ENCODE measurements around the gene CHP2.
"Not testable (repeated sequence)": the region's sequence is repeated elsewhere in the genome, so short reads cannot be mapped to it uniquely, and the experiment has no call there.

The CHP2 gene

GRCh38 chr16:23754594-23755483 lies at the start of gene CHP2:
TSS of gene CHP2 (plus strand) at chr16:23755026. CDS start at chr16:23755050, 24 bp downstream.
- Histone ChIP-seq H3K9ac (no peak within 1 kb of the TSS), H3K4me3 (no peak within 1 kb of the TSS), H3K9me3 (peaks cover 21% of the 10 kb centered on the region), H3K4me2 (no peak within 1 kb of the TSS), H3K4me1 (no peaks in the 10 kb centered on the region), H3K27ac (no peak within 1 kb of the TSS), H3K27me3 (no peaks in the 10 kb centered on the region), H3K36me3 (no peaks in the 10 kb centered on the region), H4K20me1 (no peaks in the 10 kb centered on the region)
- no peak for TF ChIP-seq Cebpa-rat (IDR thresholded peaks at IDR 0.05)

GRCh38 chr16:23705517-23705902 lies 49.3 kb upstream of the CHP2 start:
- Histone ChIP-seq H3K27me3 (no peaks in the 10 kb centered on the region), H3K9me3 (peaks cover 16% of the 10 kb centered on the region), H3K4me2 (no peak overlapping the region), H3K4me3 (no peak overlapping the region), H4K20me1 (no peaks in the 10 kb centered on the region), H3K9ac (no peak overlapping the region), H3K36me3 (no peaks in the 10 kb centered on the region), H3K27ac (no peak overlapping the region), H3K4me1 (no peaks in the 10 kb centered on the region)
- TF ChIP-seq Cebpa-rat (IDR thresholded peaks at IDR 0.05), result no peak

DNA sequence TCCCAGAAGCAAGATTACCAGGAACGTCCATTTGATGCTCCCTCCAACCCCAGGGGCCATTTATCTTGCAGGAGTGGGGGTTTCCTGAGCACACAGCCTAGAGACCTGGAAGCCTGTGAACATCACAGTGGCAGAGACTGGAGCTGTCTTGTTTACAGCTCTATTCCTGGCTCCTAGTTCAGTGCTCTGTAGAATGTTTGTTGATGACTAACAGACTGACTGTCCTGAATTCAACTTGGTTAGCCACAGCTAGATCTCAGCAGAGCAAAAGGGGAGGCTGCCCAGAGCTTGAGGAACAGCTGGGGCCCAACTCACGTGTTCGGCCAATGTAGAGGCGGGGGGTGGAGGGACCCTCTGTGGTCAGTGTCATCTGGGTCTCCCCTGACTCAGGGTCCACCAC lies 48.4 kb upstream of the CHP2 start:
- TF ChIP-seq Cebpa-rat (IDR thresholded peaks at IDR 0.05), result no peak
- H3K27me3 ChIP-seq, result no peaks in the 10 kb centered on the region
- H3K27ac ChIP-seq, result no peak overlapping the region
- H3K9me3 ChIP-seq, result peaks cover 17% of the 10 kb centered on the region
- no peak overlapping the region for H3K4me3 ChIP-seq
- H3K4me2 ChIP-seq, result no peak overlapping the region
- no peaks in the 10 kb centered on the region for H3K36me3 ChIP-seq
- no peaks in the 10 kb centered on the region for H3K4me1 ChIP-seq
- H3K9ac ChIP-seq, result no peak overlapping the region
- no peaks in the 10 kb centered on the region for H4K20me1 ChIP-seq

- Histone ChIP-seq H3K36me3 (no peaks in the 10 kb centered on the region), H3K9me3 (peaks cover 17% of the 10 kb centered on the region), H3K4me1 (no peaks in the 10 kb centered on the region), H3K9ac (no peak overlapping the region), H3K27me3 (no peaks in the 10 kb centered on the region), H3K4me3 (no peak overlapping the region), H3K4me2 (no peak overlapping the region), H4K20me1 (no peaks in the 10 kb centered on the region), H3K27ac (no peak overlapping the region)
- TF ChIP-seq Cebpa-rat (IDR thresholded peaks at IDR 0.05), result no peak
Observed at GRCh38 chr16:23709536-23709935, 45.3 kb upstream of the CHP2 start.

GRCh38 chr16:23710008-23710407 lies 44.8 kb upstream of the CHP2 start:
- H3K9ac ChIP-seq, result no peak overlapping the region
- H4K20me1 ChIP-seq, result no peaks in the 10 kb centered on the region
- no peak overlapping the region for H3K4me3 ChIP-seq
- H3K36me3 ChIP-seq, result no peaks in the 10 kb centered on the region
- H3K4me2 ChIP-seq, result no peak overlapping the region
- no peaks in the 10 kb centered on the region for H3K27me3 ChIP-seq
- no peak overlapping the region for H3K27ac ChIP-seq
- no peaks in the 10 kb centered on the region for H3K4me1 ChIP-seq
- peaks cover 17% of the 10 kb centered on the region for H3K9me3 ChIP-seq
- TF ChIP-seq Cebpa-rat (IDR thresholded peaks at IDR 0.05), result no peak

DNA sequence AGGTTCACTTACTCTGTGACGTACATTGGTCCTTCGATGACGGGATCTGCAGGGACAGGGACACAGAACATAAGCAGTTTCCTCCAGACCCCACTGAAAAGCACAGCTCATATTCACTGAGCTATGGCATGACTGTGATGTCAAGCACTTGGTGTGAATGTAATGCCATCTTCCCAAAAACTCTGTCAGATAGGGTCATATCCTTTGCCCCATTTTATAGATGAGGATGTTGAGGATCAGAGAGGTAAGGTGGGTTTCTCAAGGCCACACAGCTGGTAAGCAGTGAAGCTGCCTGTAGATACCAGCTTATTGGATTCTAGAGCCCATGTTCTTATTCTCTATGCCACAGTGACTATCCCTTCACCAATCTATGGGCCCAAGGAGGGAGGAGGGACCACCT lies 44.3 kb upstream of the CHP2 start:
- Histone ChIP-seq H3K4me2 (no peak overlapping the region), H3K27me3 (no peaks in the 10 kb centered on the region), H3K27ac (no peak overlapping the region), H3K4me1 (no peaks in the 10 kb centered on the region), H3K9ac (no peak overlapping the region), H4K20me1 (no peaks in the 10 kb centered on the region), H3K36me3 (no peaks in the 10 kb centered on the region), H3K9me3 (peaks cover 17% of the 10 kb centered on the region), H3K4me3 (no peak overlapping the region)
- no peak for TF ChIP-seq Cebpa-rat (IDR thresholded peaks at IDR 0.05)

DNA sequence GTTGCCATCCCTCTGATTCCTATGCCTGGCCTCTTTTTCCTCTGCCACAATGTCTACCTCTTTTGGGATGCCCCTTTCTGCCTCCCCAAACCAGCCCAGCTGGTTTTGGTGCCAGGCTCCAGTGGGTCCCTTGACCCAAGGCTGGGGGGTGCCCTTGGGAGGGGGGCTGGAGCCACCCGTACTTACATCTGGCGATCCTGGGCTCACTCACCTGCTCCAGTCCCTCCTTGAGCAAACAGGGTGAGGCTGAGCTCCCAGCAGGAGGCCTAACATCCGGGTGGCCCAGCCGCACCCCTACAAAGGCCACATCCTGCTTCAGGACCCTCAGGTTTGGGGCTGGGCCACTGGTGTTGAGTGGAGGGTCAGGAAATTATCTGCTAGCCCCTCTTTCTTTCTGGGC lies 43.0 kb upstream of the CHP2 start:
- no peaks in the 10 kb centered on the region for H3K36me3 ChIP-seq
- no peak overlapping the region for H3K27ac ChIP-seq
- no peaks in the 10 kb centered on the region for H4K20me1 ChIP-seq
- H3K9me3 ChIP-seq, result peaks cover 17% of the 10 kb centered on the region
- H3K4me1 ChIP-seq, result no peaks in the 10 kb centered on the region
- H3K4me3 ChIP-seq, result no peak overlapping the region
- no peak overlapping the region for H3K4me2 ChIP-seq
- H3K9ac ChIP-seq, result no peak overlapping the region
- H3K27me3 ChIP-seq, result no peaks in the 10 kb centered on the region
- no peak for TF ChIP-seq Cebpa-rat (IDR thresholded peaks at IDR 0.05)

GRCh38 chr16:23712976-23713375 lies 41.9 kb upstream of the CHP2 start, which contains the start of gene ERN2:
TSS of gene ERN2 (minus strand) at chr16:23713222. CDS start at chr16:23713187, 35 bp downstream.
- H3K27me3 ChIP-seq, result no peaks in the 10 kb centered on the region
- no peak within 1 kb of the TSS for H3K4me2 ChIP-seq
- no peaks in the 10 kb centered on the region for H3K36me3 ChIP-seq
- H3K9ac ChIP-seq, result no peak within 1 kb of the TSS
- H3K27ac ChIP-seq, result no peak within 1 kb of the TSS
- no peaks in the 10 kb centered on the region for H3K4me1 ChIP-seq
- no peak for TF ChIP-seq Cebpa-rat (IDR thresholded peaks at IDR 0.05)
- H3K9me3 ChIP-seq, result peaks cover 17% of the 10 kb centered on the region
- H4K20me1 ChIP-seq, result no peaks in the 10 kb centered on the region
- H3K4me3 ChIP-seq, result no peak within 1 kb of the TSS

DNA sequence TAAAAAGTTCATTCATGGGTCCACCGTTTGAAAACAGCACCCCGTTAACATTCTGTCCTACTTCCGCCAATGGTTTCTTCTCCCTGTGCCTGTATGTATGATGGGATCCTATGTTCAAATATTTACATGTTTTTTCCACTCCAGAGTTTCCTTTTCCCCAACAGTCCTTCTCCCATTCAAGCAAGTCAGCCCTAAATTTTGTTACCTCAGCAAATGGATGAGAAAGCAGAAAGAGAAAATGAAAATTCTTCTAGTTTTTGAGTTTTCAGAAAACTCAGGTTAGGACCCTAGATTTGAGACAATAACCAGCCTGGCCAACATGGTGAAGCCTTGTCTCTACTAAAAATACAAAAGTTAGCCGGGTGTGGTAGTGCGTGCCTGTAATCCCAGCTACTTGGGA lies 38.3 kb upstream of the CHP2 start:
- no peak for TF ChIP-seq Cebpa-rat (IDR thresholded peaks at IDR 0.05)

DNA sequence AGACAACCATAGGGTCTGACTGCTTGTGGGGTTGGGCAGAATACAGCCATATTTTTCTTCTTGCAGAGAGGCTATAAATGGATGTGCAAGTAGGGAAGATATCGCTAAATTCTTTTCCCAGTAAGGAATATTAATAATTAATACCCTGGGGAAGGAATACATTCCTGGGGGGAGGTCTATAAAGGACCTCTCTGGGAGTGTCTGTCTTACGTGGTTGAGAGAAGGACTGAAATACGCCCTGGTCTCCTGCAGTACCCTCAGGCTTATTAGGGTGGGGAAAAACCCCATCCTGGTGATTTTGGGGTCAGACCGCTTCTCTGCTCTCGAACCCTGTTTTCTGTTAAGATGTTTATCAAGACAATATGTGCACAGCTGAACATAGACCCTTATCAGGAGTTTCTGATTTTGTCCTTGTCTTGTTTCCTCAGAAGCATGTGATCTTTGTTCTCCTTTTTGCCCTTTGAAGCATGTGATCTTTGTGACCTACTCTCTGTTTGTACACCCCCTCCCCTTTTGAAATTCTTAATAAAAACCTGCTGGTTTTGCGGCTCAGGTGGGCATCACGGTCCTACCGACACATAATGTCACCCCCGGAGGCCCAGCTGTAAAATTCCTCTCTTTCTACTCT lies 32.1 kb upstream of the CHP2 start:
- not testable (repeated sequence) for H3K4me3 ChIP-seq, H3K36me3 ChIP-seq, H4K20me1 ChIP-seq, H3K27ac ChIP-seq, H3K9ac ChIP-seq, H3K27me3 ChIP-seq, H3K4me1 ChIP-seq, H3K4me2 ChIP-seq
- peaks cover 13% of the 10 kb centered on the region for H3K9me3 ChIP-seq

More for the DNA sequence above, 38.3 kb upstream of the CHP2 start:
- Histone ChIP-seq H3K4me1 (no peaks in the 10 kb centered on the region), H4K20me1 (no peaks in the 10 kb centered on the region), H3K27ac (no peak overlapping the region), H3K4me3 (no peak overlapping the region), H3K36me3 (no peaks in the 10 kb centered on the region), H3K27me3 (no peaks in the 10 kb centered on the region), H3K9ac (no peak overlapping the region), H3K9me3 (no peaks in the 10 kb centered on the region), H3K4me2 (no peak overlapping the region)

Data from BLaER1 (cell line).